GM18951 (cell line): ENCODE measurements around the gene SHCBP1.

ENCODE experiments used
- POLR2A ChIP-seq: IDR thresholded peaks from 4 replicates; pipeline ENCODE4 v1.6.1; 2011; ENCODE audit warnings: mild to moderate bottlenecking; ENCODE audit not compliant: insufficient read length, insufficient read depth; ENCODE audit errors: extremely low read depth
- in situ Hi-C: fragments of 300-500 bp; cut with MboI; formaldehyde crosslinking; loops from one replicate; pipeline ENCODE4 v1.12.0; 2022; ENCODE audit warnings: low sequenced_read_pairs, mixed read lengths, inconsistent platforms; ENCODE audit not compliant: unreplicated experiment

The SHCBP1 gene

GRCh38 chr16:46621934-46622676, 926 bp upstream of the SHCBP1 start:
- in situ Hi-C loops = no loop called here

GRCh38 chr16:46620266-46621005, 743 bp downstream of the SHCBP1 start:
- in situ Hi-C loops = no loop called here
- no peak for TF ChIP-seq POLR2A

More at GRCh38 chr16:46621934-46622676, 926 bp upstream of the SHCBP1 start:
- TF ChIP-seq POLR2A = no peak

- no peak for TF ChIP-seq POLR2A
- in situ Hi-C loops = no loop called here
Measured at GRCh38 chr16:46618516-46618915, 2.7 kb downstream of the SHCBP1 start.

- TF ChIP-seq POLR2A = no peak
- in situ Hi-C loops = no loop called here
Measured at GRCh38 chr16:46614006-46614405, 7.2 kb downstream of the SHCBP1 start.

- in situ Hi-C loops = no loop called here
- no peak for TF ChIP-seq POLR2A
Measured at GRCh38 chr16:46613352-46613751, 7.8 kb downstream of the SHCBP1 start.

- no peak for TF ChIP-seq POLR2A
- in situ Hi-C loops = no loop called here
Measured at GRCh38 chr16:46612121-46612520, 9.1 kb downstream of the SHCBP1 start.

GRCh38 chr16:46607529-46607928, 13.7 kb downstream of the SHCBP1 start:
- no peak for TF ChIP-seq POLR2A
- in situ Hi-C loops = no loop called here

- in situ Hi-C loops = no loop called here
- TF ChIP-seq POLR2A = no peak
Measured at GRCh38 chr16:46606231-46606630, 14.9 kb downstream of the SHCBP1 start.

GRCh38 chr16:46591257-46591656, 29.9 kb downstream of the SHCBP1 start:
- no peak for TF ChIP-seq POLR2A
- in situ Hi-C loops = no loop called here

- in situ Hi-C loops = no loop called here
- TF ChIP-seq POLR2A = no peak
Measured at GRCh38 chr16:46586011-46586577, 35.1 kb downstream of the SHCBP1 start.

- no peak for TF ChIP-seq POLR2A
- in situ Hi-C loops = no loop called here
Measured at GRCh38 chr16:46583036-46583435, 38.1 kb downstream of the SHCBP1 start.

- no peak for TF ChIP-seq POLR2A
- in situ Hi-C loops = no loop called here
Measured at GRCh38 chr16:46582313-46582712, 38.9 kb downstream of the SHCBP1 start.

GRCh38 chr16:46577988-46578579, 43.1 kb downstream of the SHCBP1 start:
- TF ChIP-seq POLR2A = no peak
- in situ Hi-C loops = no loop called here

- in situ Hi-C loops = no loop called here
- TF ChIP-seq POLR2A = no peak
Measured at GRCh38 chr16:46573834-46574159, 47.4 kb downstream of the SHCBP1 start.
